K562 (cell line): ENCODE data around the gene LTBP2. TPM values are rescaled to one million over a fixed set of nuclear protein-coding genes. Genes with fewer than 3 reads are reported as not detected.
A peak's percentile ranks its signal among the peaks of the same experiment; 100 is the strongest.

Source experiments
- ATAC-seq: fragments of 200-7000 bp; cut with Tn5 transposase; 3 replicates; pipeline ENCODE4 v1.9.1; 2020; ENCODE audit warnings: moderate library complexity
- BruUV-seq: library from RNA; stranded (reverse); fragments of 400-500 nt; replicated peaks from 2 replicates; lab custom pipeline; 2021; lab: Mats Ljungman, UMichigan
- CTCF ChIA-PET: fragments of 300-600 bp; formaldehyde crosslinking; extraction: SDS; loops from one replicate; lab custom pipeline; 2021; ENCODE audit warnings: low intra/inter-chr PET ratio; lab: Yijun Ruan, JAX
- POLR2A ChIA-PET: fragments of 300-600, 350-650 bp; sonication (Branson Sonifier 250); formaldehyde crosslinking; extraction: SDS; loops from one replicate; lab custom pipeline; 2021; ENCODE audit warnings: antibody characterized with exemption, inconsistent platforms; lab: Yijun Ruan, JAX
- DNase-seq, 4 experiments: peaks; one replicate each; pipeline versions ENCODE4 v3.0.0 to v3.0.0-alpha.2; 2011 to 2018; ENCODE audit warnings: low spot score in 3 of 4, mixed read lengths in 3 of 4; ENCODE audit errors: extremely low read depth in 1 of 4
- FAIRE-seq: peaks from 2 replicates; lab custom pipeline; 2011; peaks lifted over from hg19 to GRCh38; lab: Jason Lieb, UNC
- H2AFZ ChIP-seq: 2 replicates; pipeline ENCODE4 v1.6.0; 2011; ENCODE audit warnings: low read depth, low read length, control low read depth, inconsistent platforms
- H3K27ac ChIP-seq: fragments of 200-600 bp; 3 replicates; pipeline ENCODE4 v1.8.0; 2011; ENCODE audit warnings: low read depth, mild to moderate bottlenecking, control low read depth, inconsistent platforms, low read length, moderate library complexity, mixed read lengths; ENCODE audit errors: extremely low read depth
- H3K27me3 ChIP-seq, 2 experiments: fragments of 300-600 bp in 1 of 2; 2 replicates in 1 of 2; 3 replicates in 1 of 2; pipeline versions ENCODE4 v1.6.0 to v1.8.0; 2011; ENCODE audit warnings: inconsistent platforms in 2 of 2, low read length in 2 of 2, mild to moderate bottlenecking in 1 of 2, mixed read lengths in 1 of 2, moderate library complexity in 1 of 2; ENCODE audit not compliant: control insufficient read depth in 2 of 2, insufficient read depth in 2 of 2
- H3K36me3 ChIP-seq: fragments of 300-600 bp; 3 replicates; pipeline ENCODE4 v1.8.0; 2011; ENCODE audit warnings: mild to moderate bottlenecking, low read length, inconsistent platforms; ENCODE audit not compliant: control insufficient read depth, insufficient read depth
- H3K4me1 ChIP-seq, 2 experiments: fragments of 200-600 bp in 1 of 2; replicated peaks in 1 of 2; 2 replicates in 1 of 2; 3 replicates in 1 of 2; pipeline versions ENCODE4 v1.5.1 to v1.8.0; 2011; ENCODE audit warnings: inconsistent platforms in 2 of 2, low read length in 2 of 2, mild to moderate bottlenecking in 1 of 2, mixed read lengths in 1 of 2, moderate library complexity in 1 of 2; ENCODE audit not compliant: control insufficient read depth in 2 of 2, insufficient read depth in 2 of 2
- H3K4me2 ChIP-seq: 2 replicates; pipeline ENCODE4 v1.6.1; 2011; ENCODE audit warnings: low read length, control low read depth, inconsistent platforms, mixed read lengths; ENCODE audit not compliant: insufficient read depth
- H3K4me3 ChIP-seq: fragments of 200-600 bp; sonication (generic), shearing (Covaris generic); 2 replicates; pipeline ENCODE4 v1.5.1; 2016; ENCODE audit warnings: control low read depth, inconsistent platforms
- H3K79me2 ChIP-seq: fragments of 200-600 bp; 3 replicates; pipeline ENCODE4 v1.8.0; 2011; ENCODE audit warnings: low read length, inconsistent platforms; ENCODE audit not compliant: control insufficient read depth, insufficient read depth
- H3K9ac ChIP-seq, 2 experiments: 2 replicates each; pipeline versions ENCODE4 v1.6.0 to v1.6.1; 2011; ENCODE audit warnings: low read depth in 2 of 2, low read length in 2 of 2, control low read depth in 1 of 2, inconsistent platforms in 1 of 2, mild to moderate bottlenecking in 1 of 2, mixed read lengths in 1 of 2; ENCODE audit not compliant: insufficient read depth in 1 of 2
- H3K9me1 ChIP-seq: one replicate; pipeline ENCODE4 v1.6.0; 2011; ENCODE audit warnings: inconsistent platforms, mild to moderate bottlenecking, low read length, moderate library complexity; ENCODE audit not compliant: control insufficient read depth, insufficient read depth
- H3K9me3 ChIP-seq: replicated peaks from 2 replicates; pipeline ENCODE4 v1.5.1; 2011; ENCODE audit warnings: low read depth, low read length, inconsistent platforms; ENCODE audit not compliant: control insufficient read depth, insufficient read depth
- H4K20me1 ChIP-seq: replicated peaks from 2 replicates; pipeline ENCODE4 v1.6.1; 2011; ENCODE audit warnings: low read length, inconsistent platforms, mixed read lengths; ENCODE audit not compliant: control insufficient read depth, insufficient read depth
- BCOR ChIP-seq: fragments of 450-650 bp; IDR thresholded peaks from 2 replicates; pipeline ENCODE4 v1.6.1; 2016
- BMI1 ChIP-seq: fragments of 150-350 bp; IDR thresholded peaks from 2 replicates; pipeline ENCODE4 v1.6.1; 2014; ENCODE audit warnings: low read length
- BRF1 ChIP-seq: IDR thresholded peaks from 3 replicates; pipeline ENCODE4 v1.6.1; 2011; ENCODE audit warnings: borderline replicate concordance, mild to moderate bottlenecking; ENCODE audit not compliant: insufficient read length; ENCODE audit errors: extremely low read depth
- CC2D1A ChIP-seq: fragments of 450-650 bp; IDR thresholded peaks from 2 replicates; pipeline ENCODE4 v1.6.1; 2017; ENCODE audit warnings: mild to moderate bottlenecking
- E2F1 ChIP-seq: sonication (generic); formaldehyde crosslinking; IDR thresholded peaks from 2 replicates; pipeline ENCODE4 v1.8.1; 2023; ENCODE audit warnings: mild to moderate bottlenecking, missing genetic modification reagents, moderate library complexity
- EP400 ChIP-seq: fragments of 450-650 bp; IDR thresholded peaks from 2 replicates; pipeline ENCODE4 v1.6.1; 2017; ENCODE audit warnings: antibody characterized with exemption, mild to moderate bottlenecking, moderate library complexity
- FOSL1 ChIP-seq: fragments of 200-800 bp; sonication (Bioruptor generic); conservative IDR thresholded peaks from 2 replicates; pipeline ENCODE4 v1.6.1; 2016; ENCODE audit warnings: missing genetic modification characterization, missing compliant biosample characterization
- HDAC6 ChIP-seq: IDR thresholded peaks from 2 replicates; pipeline ENCODE4 v1.6.1; 2012; ENCODE audit warnings: low read depth, mild to moderate bottlenecking, control low read depth, inconsistent platforms, low read length, moderate library complexity
- HSF4 ChIP-seq: fragments of 250-450 bp; sonication (Bioruptor Pico); IDR thresholded peaks from 2 replicates; pipeline ENCODE4 v2.1.2; 2022; ENCODE audit warnings: mild to moderate bottlenecking, moderate library complexity, borderline replicate concordance
- MTF1 ChIP-seq: fragments of 250-450 bp; sonication (Bioruptor Pico); IDR thresholded peaks from 2 replicates; pipeline ENCODE4 v1.9.0; 2021; ENCODE audit warnings: moderate library complexity, mild to moderate bottlenecking, inconsistent platforms, borderline replicate concordance
- NR2C2 ChIP-seq, 2 experiments: fragments of 200-800 bp in 1 of 2; sonication (Bioruptor generic) in 1 of 2; sonication (generic) in 1 of 2; formaldehyde crosslinking in 1 of 2; IDR thresholded peaks; 2 replicates each; pipeline versions ENCODE4 v1.6.1 to v1.8.0; 2016 to 2022; ENCODE audit warnings: mild to moderate bottlenecking in 1 of 2, missing compliant biosample characterization in 1 of 2, missing genetic modification characterization in 1 of 2, missing genetic modification reagents in 1 of 2
- POLR2AphosphoS2 ChIP-seq: IDR thresholded peaks from 2 replicates; pipeline ENCODE4 v1.6.1; 2012; ENCODE audit warnings: low read length, improper control_type of control experiment
- POLR2AphosphoS5 ChIP-seq: IDR thresholded peaks from 2 replicates; pipeline ENCODE4 v1.6.1; 2011; ENCODE audit warnings: mild to moderate bottlenecking, low read depth, low read length, moderate library complexity; ENCODE audit not compliant: control insufficient read depth, insufficient read depth
- SUPT5H ChIP-seq: fragments of 450-650 bp; IDR thresholded peaks from 2 replicates; pipeline ENCODE4 v1.6.1; 2016
- TAL1 ChIP-seq: fragments of 450-650 bp; IDR thresholded peaks from 2 replicates; pipeline ENCODE4 v1.6.1; 2016; ENCODE audit warnings: mild to moderate bottlenecking
- ZBTB9 ChIP-seq: fragments of 450-650 bp; formaldehyde crosslinking; IDR thresholded peaks from 2 replicates; pipeline ENCODE4 v1.4.0; 2020; ENCODE audit warnings: mild to moderate bottlenecking, moderate library complexity
- ZNF12 ChIP-seq: sonication (generic); formaldehyde crosslinking; IDR thresholded peaks from 2 replicates; pipeline ENCODE4 v1.4.0; 2020; ENCODE audit warnings: mild to moderate bottlenecking, missing genetic modification reagents
- ZNF133 ChIP-seq: fragments of 250-450 bp; sonication (Bioruptor Pico); IDR thresholded peaks from 2 replicates; pipeline ENCODE4 v1.4.0; 2020; ENCODE audit warnings: mild to moderate bottlenecking
- ZNF134 ChIP-seq: fragments of 250-450 bp; sonication (Bioruptor Pico); conservative IDR thresholded peaks from 2 replicates; pipeline ENCODE4 v1.4.0; 2020
- ZNF184 ChIP-seq: sonication (generic); formaldehyde crosslinking; IDR thresholded peaks from 2 replicates; pipeline ENCODE4 v1.5.0; 2020; ENCODE audit warnings: missing genetic modification reagents
- ZNF232 ChIP-seq: sonication (generic); formaldehyde crosslinking; IDR thresholded peaks from 2 replicates; pipeline ENCODE4 v1.8.0; 2022; ENCODE audit warnings: mild to moderate bottlenecking, missing genetic modification reagents
- ZNF253 ChIP-seq: fragments of 250-450 bp; sonication (Bioruptor Pico); conservative IDR thresholded peaks from 2 replicates; pipeline ENCODE4 v1.6.1; 2021; ENCODE audit warnings: mild to moderate bottlenecking
- ZNF431 ChIP-seq: sonication (generic); formaldehyde crosslinking; IDR thresholded peaks from 2 replicates; pipeline ENCODE4 v1.8.0; 2022; ENCODE audit warnings: mild to moderate bottlenecking, missing genetic modification reagents
- ZNF444 ChIP-seq: fragments of 250-450 bp; sonication (Bioruptor Pico); IDR thresholded peaks from 2 replicates; pipeline ENCODE4 v1.4.0; 2020; ENCODE audit warnings: mild to moderate bottlenecking, moderate library complexity
- WGBS: fragments of 100-300 bp; shearing (Covaris generic); methylation state at CpG from one replicate; pipeline ENCODE4 v1.1.6; 2016; ENCODE audit warnings: low coverage, mixed read lengths; ENCODE audit not compliant: insufficient coverage; ENCODE audit errors: missing lambda C conversion rate; 5-methylcytosine and 5-hydroxymethylcytosine counted together
- in situ Hi-C: fragments of 300-500 bp; cut with MboI; formaldehyde crosslinking; loops from 4 replicates; pipeline ENCODE4 v1.15.0; 2018; ENCODE audit warnings: inconsistent platforms, mixed read lengths
- intact Hi-C: fragments of 100-400 bp; cut with micrococcal nuclease; formaldehyde crosslinking; loops from 2 replicates; pipeline ENCODE4 v1.14.2; 2022
- polyA plus RNA-seq, 8 experiments: library from polyadenylated mRNA; depleted of rRNA in 4 of 8; stranded (reverse) in 5 of 8; unstranded in 3 of 8; fragments of >200 nt; fragmentation: Nextera tagmentation in 2 of 8; fragmentation: Illumina TruSeq in 1 of 8; extraction: Ambion mirVana in 2 of 8; extraction: Trizol in 1 of 8; gene quantifications; 2 replicates each; pipeline versions ENCODE4 v1.2.1 to v1.2.3, GENCODE V29; 2011 to 2014; ENCODE audit warnings: inconsistent platforms in 1 of 8, missing spikeins in 1 of 8
- total RNA-seq, 7 experiments: library from RNA; depleted of rRNA in 6 of 7; stranded (reverse); fragments of >200 nt in 6 of 7; fragmentation: Illumina TruSeq in 2 of 7; extraction: Trizol in 2 of 7; gene quantifications; 2 replicates each; pipeline versions ENCODE4 v1.2.1 to v1.2.3, GENCODE V29; 2011 to 2021; ENCODE audit warnings: low replicate concordance in 1 of 7

The LTBP2 gene
- total and polyA plus RNA-seq, 9 of the 15 experiments (the other 6 are each of a cell fraction or from before 2014, with no cell fraction given): under 0.01 to 0.18 (median 0.03) TPM; not detected in 3

- no peak for TF ChIP-seq MTF1 (CRISPR knock-in tag)
- no peak for TF ChIP-seq NR2C2 (CRISPR knock-in tag; IDR thresholded peaks at IDR 0.05)
- TF ChIP-seq NR2C2 (tag; IDR thresholded peaks at IDR 0.05): peak; percentile 44; the same call in 1 of the 2 replicates
- TF ChIP-seq ZNF134 (CRISPR knock-in tag): no peak
- no peak for TF ChIP-seq BMI1
- TF ChIP-seq SUPT5H: no peak
- TF ChIP-seq ZNF444 (CRISPR knock-in tag): no peak
- no peak for TF ChIP-seq ZBTB9
- no peak for TF ChIP-seq ZNF431 (CRISPR knock-in tag)
- TF ChIP-seq POLR2AphosphoS2: no peak
- no peak for TF ChIP-seq POLR2AphosphoS5
Measured at GRCh38 chr14:74660863-74661262, 48.8 kb upstream of the LTBP2 start (continued).

- WGBS: 11% methylated on average over 2 of the region's 3 CpGs
- DNase-seq: peak; percentile 16 to 72 (median 21)
- TF ChIP-seq ZNF253 (CRISPR knock-in tag) (no peak), BRF1 (no peak), ZNF12 (no peak), E2F1 (no peak), ZNF184 (CRISPR knock-in tag) (no peak), HDAC6 (no peak), FOSL1 (tag) (peak; percentile 49; the same call in 1 of the 2 replicates), ZNF232 (CRISPR knock-in tag) (no peak), HSF4 (CRISPR knock-in tag) (no peak), TAL1 (peak; percentile 40; the same call in 1 of the 2 replicates), CC2D1A (no peak), ZNF133 (CRISPR knock-in tag) (no peak), EP400 (no peak), BCOR (no peak)
Measured at GRCh38 chr14:74660167-74660566, 48.1 kb upstream of the LTBP2 start.

More at GRCh38 chr14:74660167-74660566, 48.1 kb upstream of the LTBP2 start:
- H2AFZ ChIP-seq: no peak overlapping the region
- no peak overlapping the region for H3K4me3 ChIP-seq
- H3K27me3 ChIP-seq: no peaks in the 10 kb centered on the region
- FAIRE-seq (peak; percentile 89), ATAC-seq (peak; percentile 90)
- intact Hi-C loops: no loop called here
- H3K9ac ChIP-seq: no peak overlapping the region
- ChIA-PET POLR2A (no interaction called here), CTCF (no interaction called here)
- no peaks in the 10 kb centered on the region for H3K79me2 ChIP-seq
- no TSS peak for BruUV-seq
- H3K4me1 ChIP-seq: peaks cover 0 to 12% of the 10 kb centered on the region in 2 experiments; a peak in 2 of 5 replicates
- no peaks in the 10 kb centered on the region for H3K9me3 ChIP-seq
- peak overlapping the region; percentile 45; the same call in 2 of the 3 replicates for H3K27ac ChIP-seq
- in situ Hi-C loops: no loop called here
- H3K9me1 ChIP-seq: peaks cover 3% of the 10 kb centered on the region
- H4K20me1 ChIP-seq: no peaks in the 10 kb centered on the region
- H3K4me2 ChIP-seq: peak overlapping the region; percentile 46; the same call in 1 of the 2 replicates
- H3K36me3 ChIP-seq: peaks cover 39% of the 10 kb centered on the region; the same call in 2 of the 3 replicates
